ENCODE measurements around the gene TMIGD2.
"Not testable (repeated sequence)": the region's sequence is repeated elsewhere in the genome, so short reads cannot be mapped to it uniquely, and the experiment has no call there.

Gene TMIGD2, protein sequence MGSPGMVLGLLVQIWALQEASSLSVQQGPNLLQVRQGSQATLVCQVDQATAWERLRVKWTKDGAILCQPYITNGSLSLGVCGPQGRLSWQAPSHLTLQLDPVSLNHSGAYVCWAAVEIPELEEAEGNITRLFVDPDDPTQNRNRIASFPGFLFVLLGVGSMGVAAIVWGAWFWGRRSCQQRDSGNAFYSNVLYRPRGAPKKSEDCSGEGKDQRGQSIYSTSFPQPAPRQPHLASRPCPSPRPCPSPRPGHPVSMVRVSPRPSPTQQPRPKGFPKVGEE

DNA sequence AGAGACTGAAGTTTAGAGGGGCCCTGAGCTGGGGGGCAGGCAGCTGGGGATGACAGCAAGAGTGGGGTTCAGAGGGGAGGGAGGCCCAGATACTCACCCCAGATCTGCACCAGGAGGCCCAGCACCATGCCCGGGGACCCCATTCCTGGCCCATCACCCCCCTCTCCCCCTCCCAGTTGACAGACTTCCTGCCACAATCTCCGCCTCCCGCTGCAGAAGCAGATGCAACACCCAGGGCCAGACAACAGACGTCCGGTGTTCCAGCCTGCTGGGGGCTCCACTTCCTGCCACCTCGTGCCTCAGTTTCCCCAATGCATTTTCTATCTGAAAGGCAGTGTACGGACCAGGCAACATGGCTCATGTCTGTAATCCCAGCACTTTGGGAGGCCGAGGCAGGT is at the start of gene TMIGD2:
Gene TMIGD2 (minus strand): TSS at position 147 of the 398 bp plus-strand sequence. CDS start 4 bp downstream, at position 143.
- no peak for DNase-seq

DNA sequence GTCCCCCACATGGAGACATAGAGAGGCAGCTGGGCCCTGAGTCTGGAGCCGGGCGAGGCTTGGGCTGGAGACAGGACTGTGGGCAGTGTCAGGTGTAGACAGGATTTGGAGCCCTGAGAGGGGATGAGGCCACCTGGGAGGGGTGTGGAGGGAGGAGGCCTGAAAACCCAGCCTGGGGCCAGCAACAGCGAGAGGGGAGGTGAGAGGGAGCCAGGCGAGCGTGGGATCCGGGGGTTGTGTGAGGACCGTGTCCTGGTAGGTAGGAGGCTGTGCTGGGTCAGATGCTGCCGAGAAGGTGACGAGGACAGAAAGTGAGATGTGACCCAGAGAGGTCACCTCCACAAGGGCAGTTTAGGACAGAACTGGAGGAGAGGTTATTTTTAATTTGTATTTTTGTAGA is 48.5 kb upstream of the TMIGD2 start:
- DNase-seq = no peak

DNA sequence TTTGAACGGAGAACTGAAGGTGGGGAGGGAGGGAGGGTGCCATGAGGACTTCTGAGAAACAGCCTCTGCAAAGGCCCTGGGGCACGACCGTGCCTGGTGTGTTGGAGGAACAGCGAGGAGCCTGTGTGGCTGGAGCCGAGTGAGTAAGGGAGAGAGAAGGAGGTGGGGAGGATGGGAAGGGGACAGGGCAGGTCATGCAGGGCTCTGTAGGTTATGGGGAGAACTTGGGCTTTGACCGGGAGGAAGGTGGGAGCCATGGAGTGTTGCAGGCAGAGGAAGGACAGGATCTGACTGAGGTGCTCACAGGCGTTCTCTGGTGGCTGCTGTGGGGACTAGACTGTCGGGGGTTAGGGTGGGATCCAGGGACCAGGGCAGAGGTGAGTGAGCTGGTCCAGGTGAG is 47.9 kb upstream of the TMIGD2 start:
- DNase-seq = no peak

DNA sequence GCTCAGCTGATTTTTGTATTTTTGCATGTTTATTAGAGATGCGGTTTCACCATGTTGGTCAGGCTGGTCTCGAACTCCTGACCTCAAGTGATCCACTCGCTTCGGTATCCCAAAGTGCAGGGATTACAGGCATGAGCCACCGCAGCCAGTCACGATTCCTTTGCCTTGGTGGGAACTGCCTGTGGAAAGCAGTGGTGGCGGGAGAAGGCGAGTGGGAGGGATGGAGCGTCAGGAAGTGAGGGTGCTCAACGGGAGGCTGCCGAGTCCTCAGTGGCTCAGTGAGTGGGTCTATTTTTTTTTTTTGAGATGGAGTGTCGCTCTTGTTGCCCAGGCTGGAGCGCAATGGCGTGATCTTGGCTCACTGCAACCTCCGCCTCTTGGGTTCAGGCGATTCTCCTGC is 47.0 kb upstream of the TMIGD2 start:
- not testable (repeated sequence) for DNase-seq

DNA sequence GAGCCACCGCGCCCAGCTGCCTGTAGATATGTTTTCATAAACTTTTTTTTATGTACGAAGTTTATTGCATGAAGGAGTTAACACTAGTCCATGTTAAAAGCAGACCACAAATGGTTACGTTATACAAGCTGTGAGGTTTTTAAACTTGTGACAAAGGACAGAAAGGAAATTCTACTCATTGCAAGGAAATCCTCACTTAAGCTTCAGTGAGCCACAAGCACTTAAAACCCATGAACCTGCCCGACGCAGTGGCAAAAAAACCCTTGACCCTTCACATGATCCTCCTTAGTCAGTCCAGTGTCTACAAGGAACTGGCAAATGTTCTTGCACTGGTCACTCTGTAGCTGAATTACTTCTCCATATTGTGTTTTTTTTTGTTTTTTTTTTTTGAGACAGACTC is 45.3 kb upstream of the TMIGD2 start:
- no peak for DNase-seq

DNA sequence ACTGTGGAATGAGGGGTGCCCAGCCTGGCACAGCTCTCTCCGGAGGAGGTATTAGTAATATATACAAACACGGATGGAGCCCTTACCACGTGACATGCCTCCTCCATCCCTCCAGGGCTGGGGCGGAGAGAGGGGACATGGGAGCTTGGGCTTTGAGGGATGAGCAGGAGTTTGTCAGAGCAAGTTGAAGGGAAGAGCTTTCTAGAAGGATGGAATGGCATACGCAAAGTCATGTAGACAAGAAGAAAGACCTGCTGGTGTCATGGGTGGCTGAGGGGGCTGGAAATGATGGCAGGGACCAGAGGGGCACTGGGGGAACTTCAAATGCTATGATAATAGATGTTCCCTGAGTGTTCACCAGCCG is 43.8 kb upstream of the TMIGD2 start:
- DNase-seq = no peak

DNA sequence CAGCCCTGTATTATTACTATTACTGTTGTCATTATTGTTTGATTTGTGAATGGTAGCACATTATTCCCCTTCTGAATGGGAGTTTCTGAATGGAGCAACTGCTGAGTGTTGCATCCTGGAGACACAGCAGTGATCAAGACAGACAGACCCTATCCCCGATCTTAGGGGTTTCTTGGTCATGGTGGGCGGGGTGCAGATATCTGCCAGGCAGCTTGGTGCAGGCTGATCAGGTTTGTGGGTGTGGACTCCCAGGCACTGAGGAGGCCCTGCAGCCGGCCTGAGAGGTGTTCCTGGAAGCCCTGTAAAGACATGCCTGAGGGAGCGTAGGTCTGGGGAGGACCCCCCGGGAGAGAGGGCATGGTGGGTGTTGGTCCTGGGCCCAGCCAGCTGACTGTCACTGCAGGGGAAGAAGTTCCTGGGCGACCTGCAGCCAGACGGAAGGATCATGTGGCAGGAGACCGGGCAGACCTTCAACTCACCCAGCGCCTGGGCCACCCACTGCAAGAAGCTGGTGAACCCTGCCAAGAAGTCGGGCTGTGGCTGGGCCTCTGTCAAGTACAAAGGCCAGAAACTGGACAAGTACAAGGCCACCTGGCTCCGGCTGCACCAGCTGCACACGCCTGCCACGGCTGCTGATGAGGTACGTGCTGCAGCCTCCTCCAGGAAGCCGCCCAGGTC is 43.3 kb upstream of the TMIGD2 start:
- DNase-seq = no peak

DNA sequence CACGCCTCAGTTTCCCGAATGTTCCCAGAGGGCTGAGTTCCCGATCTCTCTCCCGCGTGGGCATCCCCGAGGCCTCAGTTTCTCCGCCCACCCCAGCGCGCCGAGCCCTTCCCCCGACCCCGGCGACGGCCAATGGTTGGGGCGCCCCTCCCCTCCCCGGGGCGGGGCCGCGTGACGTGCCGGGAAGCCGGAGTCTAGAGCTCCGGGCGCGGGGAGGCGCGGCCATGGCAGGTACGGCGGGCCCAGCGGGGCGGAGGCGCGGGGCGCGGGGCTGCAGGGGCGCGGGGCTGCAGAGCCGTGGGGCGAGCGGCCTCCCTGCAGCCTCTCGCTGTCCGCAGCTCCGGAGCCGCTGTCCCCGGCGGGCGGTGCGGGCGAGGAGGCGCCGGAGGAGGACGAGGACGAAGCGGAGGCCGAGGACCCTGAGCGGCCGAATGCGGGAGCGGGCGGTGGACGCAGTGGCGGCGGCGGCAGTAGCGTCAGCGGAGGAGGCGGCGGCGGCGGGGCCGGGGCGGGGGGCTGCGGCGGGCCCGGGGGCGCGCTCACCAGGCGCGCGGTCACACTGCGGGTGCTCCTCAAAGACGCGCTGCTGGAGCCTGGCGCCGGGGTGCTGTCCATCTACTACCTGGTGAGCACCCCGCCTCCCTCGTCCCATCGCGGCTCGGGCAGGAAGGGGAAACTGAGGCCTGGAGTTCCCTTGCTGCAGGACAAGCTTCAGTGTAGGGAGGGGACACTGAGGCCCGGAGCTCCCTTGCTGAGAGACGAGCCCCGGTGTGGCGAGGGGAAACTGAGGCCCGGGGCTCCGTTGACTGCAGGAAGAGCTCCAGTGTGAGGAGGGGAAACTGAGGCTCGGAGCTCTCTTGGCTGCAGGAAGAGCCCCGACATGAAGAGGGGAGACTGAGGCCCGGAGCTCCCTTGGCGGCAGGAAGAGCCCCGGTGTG is 41.5 kb upstream of the TMIGD2 start, which contains the start of gene MPND:
Gene MPND (plus strand): TSS at position 193 of the 938 bp plus-strand sequence. CDS start 32 bp downstream, at position 225.
- DNase-seq = peak; percentile 79

DNA sequence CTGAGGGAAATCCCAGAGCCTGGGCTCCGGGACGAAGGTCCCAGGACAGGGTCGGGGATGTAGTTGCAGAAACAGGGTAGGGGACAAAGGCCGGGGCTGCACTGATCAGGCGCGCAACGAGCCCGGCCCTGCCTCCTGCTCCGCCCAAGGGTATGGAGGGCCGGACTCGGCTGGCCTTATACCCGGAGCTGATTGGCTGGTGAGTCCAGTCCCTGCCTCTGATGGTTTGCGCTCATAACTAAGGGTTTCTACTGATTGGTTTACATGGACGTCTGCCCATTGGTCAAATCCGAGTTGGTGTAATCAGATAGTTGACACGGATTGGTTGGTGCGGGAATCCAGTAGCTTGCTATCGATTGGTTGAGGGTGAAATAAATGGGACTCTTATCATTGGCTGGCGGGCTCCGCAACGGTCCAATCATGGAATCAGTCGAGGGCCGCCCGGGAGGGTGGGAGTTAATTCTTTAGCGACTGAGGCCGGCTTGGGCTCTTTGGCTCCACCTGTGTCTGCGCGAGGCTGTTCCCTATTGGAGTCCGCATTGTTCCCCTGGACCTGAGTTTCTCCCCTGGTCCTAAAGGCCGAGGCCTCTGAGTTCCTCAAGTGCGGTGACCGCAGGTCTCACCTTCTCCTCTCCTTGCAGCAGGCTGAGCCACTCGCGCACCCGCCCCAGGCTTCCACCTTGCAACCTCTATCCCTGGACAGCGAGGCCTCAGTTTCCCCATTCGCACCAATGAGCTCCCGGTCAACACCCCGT is 40.6 kb upstream of the TMIGD2 start:
- peak; percentile 99 for DNase-seq

DNA sequence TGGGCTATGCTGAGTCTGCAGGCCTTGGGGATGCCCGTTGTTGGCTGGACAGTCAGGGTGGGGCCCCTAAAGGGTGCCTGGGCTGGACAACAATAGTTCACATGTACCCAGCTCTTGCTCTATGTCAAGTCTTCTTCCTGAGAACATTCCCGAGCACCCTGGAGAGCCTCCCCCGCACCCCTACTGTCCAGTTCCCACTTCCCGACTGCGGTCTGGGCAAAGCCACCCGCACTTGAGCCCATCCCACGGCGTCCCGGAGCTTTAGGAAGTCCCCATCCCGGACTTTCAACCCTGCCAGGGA is 40.1 kb upstream of the TMIGD2 start:
- no peak for DNase-seq

DNA sequence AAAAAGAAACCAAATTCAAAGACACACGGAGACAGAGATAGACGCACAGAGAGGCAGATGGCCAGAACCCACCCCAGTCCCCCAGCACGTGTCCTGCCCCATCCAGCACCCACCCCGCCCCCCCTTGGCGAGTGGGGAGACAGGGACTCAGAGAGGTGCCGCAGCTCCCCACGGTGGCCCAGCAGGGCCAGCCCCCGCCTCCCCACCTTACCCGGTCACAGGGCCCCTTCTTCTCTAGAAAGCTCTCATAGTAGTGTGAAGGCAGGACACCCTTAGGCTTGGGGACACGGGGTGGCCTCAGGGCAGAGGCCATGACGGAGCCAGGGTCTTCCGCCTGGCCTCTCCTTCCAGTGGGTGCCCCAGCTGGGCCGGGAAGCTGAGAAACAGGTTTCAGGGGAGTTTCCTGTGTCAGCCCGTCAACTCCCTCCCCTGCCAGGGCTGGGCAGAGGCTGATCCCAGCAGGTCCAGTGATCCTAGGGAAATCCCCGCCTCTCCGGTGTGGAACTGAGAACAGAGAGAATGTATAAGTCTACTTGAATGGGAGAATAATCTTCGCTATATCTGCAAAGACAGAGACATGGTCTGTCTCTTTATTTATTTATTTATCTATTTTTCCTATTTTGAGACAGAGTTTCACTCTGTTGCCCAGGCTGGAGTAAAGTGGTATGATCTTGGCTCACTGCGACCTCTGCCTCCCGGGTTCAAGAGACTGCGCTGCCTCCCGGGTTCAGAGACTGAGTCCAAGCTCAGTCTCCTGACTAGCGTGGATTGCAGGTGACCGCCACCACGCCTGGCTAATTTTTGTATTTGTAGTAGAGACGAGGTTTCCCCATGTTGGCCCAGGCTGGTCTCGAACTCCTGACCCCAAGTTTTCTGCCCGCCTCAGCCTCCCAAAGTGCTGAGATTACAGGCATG is 36.5 kb upstream of the TMIGD2 start, which contains the start of gene STAP2:
Gene STAP2 (minus strand): TSS at position 387 of the 915 bp plus-strand sequence. CDS start 74 bp downstream, at position 313.
- DNase-seq = no peak

DNA sequence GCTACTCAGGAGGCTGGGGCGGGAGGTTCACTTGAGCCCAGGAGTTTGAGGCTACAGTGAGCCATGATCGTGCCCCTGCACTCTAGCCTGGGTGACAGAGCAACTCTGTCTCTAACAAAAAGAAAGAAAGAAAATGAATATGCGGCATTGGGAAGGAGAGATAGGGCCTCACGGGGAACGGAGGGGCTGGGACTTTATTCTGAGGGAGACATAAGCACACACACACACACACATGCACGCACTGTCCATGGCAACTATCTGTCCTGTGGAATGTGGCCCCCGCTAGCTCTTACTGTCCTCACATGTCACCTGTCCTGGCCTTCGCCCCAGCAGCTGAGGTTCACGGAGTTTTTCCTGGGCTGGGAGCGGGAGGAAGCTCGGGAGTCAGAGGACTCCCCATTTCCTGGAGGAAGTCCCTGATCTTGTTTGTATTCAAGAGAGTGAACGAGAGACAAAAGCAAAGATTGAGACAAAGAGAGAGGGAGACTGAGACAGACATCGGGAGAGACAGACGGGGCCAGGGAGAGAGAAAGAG is 35.8 kb upstream of the TMIGD2 start:
- no peak for DNase-seq

DNA sequence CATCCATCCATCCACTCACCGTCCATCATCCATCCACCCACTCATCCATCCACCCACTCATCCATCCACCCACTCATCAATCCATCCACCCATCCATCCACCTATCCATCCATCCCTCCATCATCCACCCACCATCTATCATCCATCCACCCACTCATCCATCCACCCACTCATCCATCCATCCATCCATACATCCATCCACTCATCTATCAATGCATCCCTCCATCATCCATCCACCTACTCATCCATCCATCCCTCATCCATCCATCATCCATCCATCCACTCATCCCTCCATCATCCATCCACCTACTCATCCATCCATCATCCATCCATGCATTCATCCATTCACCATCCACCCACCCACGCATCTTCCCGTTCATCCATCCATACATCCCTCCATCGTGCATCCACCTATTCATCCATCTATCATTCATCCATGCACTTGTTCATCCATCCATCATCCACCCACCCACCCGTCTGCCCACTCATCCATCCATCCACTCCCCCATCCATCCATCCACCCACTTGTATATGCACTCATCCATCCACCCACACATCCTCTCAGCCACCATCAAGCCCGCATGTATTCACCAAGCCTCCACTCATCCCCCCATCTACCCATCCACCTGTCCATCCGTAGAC is 32.9 kb upstream of the TMIGD2 start:
- DNase-seq = no peak

DNA sequence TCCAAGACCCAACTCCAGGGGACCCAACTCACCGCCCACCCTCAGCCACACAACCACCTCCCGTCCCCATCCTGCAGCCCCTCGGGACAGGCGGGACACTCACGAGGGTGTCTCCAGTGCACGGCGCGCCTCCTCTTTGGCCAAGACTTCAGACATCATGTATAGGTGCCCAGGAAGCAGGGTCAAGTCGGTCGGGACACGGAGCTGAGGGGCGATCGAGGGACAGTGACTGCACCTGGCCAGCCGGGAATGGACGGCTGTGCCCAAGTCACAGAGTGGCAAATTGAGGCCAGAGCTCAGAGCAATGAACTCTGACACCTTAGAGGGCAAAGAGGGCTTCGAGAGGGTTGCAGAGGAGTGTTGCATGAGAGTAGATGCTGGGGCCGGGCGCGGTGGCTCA is 27.7 kb upstream of the TMIGD2 start:
- no peak for DNase-seq

DNA sequence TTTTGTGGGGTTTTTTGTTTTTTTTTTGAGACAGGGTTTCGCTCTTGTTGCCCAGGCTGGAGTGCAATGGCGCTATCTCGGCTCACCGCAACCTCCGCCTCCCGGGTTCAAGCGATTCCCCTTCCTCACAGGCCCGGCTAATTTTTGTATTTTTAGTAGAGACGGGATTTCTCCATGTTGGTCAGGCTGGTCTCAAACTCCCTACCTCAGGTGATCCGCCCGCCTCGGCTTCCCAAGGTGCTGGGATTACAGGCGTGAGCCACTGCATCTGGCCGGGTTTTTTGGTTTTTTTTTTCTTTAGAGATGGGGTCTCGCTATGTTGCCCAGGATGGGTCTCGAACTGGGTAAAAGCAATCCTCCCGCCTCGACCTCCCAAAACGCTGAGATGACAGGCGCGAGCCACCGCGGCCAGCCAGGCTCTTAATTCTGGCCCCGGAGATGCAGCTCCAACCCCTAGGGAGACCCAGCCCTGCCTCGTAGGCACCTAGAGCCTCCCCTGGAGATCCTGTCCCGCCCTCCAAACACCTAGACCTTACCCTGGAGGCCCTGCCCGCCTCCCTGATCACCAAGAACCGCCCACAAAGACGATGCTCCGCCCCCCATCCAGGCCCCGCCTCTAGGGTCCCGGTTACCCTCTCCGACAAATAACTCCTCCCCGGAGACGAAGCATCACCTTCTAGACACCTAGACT is 26.9 kb upstream of the TMIGD2 start:
- not testable (repeated sequence) for DNase-seq

DNA sequence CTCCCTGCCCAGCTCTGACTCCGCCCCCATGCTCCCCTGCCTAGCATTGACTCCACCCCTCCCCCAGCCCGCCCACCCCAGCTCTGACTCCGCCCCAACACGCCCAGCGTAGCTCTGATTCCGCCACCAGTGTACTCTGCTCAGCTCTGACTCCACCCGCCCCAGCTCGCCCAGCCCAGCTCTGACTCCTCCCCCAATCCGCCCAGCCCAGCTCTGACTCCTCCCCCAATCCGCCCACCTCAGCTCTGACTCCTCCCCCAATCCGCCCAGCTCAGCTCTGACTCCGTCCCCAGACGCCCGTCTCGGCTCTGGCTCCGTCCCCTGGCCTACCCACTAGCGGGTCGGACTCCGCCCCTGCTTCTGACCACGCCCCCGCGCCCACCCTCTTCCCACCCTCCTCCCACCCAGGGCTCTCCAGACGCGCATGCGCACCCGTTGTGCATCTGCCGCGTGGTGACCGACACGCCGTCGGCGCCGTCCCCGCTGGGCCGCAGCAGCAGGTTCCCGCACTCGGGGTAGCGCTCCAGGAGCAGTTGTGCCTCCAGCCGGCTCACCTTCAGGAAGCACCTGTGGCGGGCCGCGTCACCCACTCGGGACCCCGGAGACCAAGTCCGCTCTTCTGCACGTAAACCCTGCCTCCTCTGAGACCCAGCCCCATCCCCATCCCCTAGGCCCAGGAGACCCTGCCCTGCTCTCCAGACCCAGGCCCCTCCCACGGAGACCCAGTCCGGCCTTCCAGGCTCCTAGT is 26.2 kb upstream of the TMIGD2 start:
- peak; percentile 91 for DNase-seq

DNA sequence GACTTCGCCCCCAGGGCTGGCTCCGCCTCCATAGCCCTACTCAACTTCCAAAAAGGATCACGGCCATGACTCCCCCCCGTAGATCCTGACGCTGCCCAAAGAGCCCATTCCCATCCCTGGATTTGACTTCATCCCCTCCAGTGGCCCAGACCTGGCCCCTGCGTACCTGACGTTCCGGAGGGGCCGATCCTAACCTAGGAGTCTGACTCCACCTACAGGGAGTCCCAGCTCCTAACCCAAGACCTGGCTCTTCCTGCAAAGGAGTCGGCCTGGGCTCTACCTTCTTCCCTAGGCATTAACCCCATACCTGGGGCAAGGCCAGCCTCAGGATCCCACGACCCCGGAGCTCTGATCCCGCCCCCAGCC is 25.7 kb upstream of the TMIGD2 start:
- no peak for DNase-seq

DNA sequence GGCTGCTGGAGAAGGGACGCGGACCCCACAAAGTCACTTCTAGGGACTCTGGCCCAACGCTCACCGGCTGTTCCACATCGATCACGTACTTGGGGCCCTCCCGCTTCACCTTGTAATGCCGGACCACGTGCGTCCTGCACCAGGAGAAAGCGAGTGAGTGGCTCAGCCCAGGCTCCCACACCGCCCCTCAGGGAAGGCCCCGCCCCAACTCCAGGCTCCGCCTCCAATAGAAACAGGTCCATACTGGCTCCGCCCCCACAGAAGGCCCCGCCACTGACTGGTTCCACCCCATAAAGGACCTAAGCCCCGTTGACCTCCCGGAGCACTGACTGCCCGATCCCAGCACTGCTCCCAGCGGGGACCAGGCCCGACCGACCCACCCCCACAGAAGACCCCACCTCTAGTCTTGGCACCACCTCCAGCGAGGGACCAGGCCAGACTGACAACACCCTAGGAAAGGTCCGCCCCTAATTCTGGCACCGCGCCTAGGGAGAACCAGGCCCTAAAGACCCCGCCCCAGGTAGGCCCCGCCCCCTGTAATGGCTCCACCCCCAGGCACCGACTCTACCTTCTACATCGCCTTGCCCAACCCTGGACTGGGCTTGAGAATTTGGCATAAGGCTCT is 25.2 kb upstream of the TMIGD2 start:
- peak; percentile 57 for DNase-seq

DNA sequence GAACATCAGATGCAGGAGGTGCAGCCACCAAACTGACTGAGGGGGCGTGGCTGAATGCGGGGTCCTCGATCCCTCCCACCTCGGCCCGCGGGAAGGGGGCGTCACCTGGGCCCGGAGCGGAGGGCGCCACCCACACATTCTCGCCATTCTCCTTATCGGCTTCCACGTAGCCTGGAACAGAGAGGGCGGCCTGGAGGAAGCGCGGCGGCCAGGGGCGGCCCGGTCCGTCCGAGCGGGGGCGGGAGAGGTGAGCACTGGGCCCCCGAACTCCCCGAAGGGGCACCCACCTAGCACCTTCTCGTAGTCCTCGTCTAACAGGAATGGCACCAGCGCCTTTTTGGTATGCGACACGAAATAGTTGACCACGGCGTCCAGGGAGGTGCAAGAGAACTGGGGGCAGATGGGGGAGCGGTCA is 24.7 kb upstream of the TMIGD2 start:
- DNase-seq = no peak
